ENCODE results near the gene C17orf107.

Gene C17orf107

GRCh38 chr17:4935650-4936049 is 36.3 kb downstream of the C17orf107 start:
- DNase-seq (ENCODE audit: low read depth) = no peak

GRCh38 chr17:4936436-4936835 is 37.1 kb downstream of the C17orf107 start:
- DNase-seq (ENCODE audit: low read depth) = no peak

- DNase-seq (ENCODE audit: low read depth) = no peak
Observed at GRCh38 chr17:4937553-4937952, 38.2 kb downstream of the C17orf107 start.

- no peak for DNase-seq (ENCODE audit: low read depth)
Observed at GRCh38 chr17:4938069-4938491, 38.7 kb downstream of the C17orf107 start.

- DNase-seq (ENCODE audit: low read depth) = no peak
Observed at GRCh38 chr17:4938688-4939545, 39.6 kb downstream of the C17orf107 start.

- DNase-seq (ENCODE audit: low read depth) = no peak
Observed at GRCh38 chr17:4939546-4939795, 40.1 kb downstream of the C17orf107 start.

GRCh38 chr17:4939796-4940554 is 40.6 kb downstream of the C17orf107 start, which contains the start of the genes RNF167 and SLC25A11:
RNF167 (plus strand) TSS chr17:4940268; CDS start chr17:4940910, 642 bp downstream.
SLC25A11 (minus strand) TSS chr17:4940046; CDS start chr17:4939910, 136 bp downstream.
- peak; percentile 97 for DNase-seq (ENCODE audit: low read depth)

- no peak for DNase-seq (ENCODE audit: low read depth)
Observed at GRCh38 chr17:4940555-4941318, 41.4 kb downstream of the C17orf107 start.

GRCh38 chr17:4941319-4941610 is 41.9 kb downstream of the C17orf107 start:
- no peak for DNase-seq (ENCODE audit: low read depth)

- DNase-seq (ENCODE audit: low read depth) = no peak
Observed at GRCh38 chr17:4942760-4943508, 43.6 kb downstream of the C17orf107 start.

GRCh38 chr17:4944163-4944553 is 44.8 kb downstream of the C17orf107 start:
- DNase-seq (ENCODE audit: low read depth) = no peak

GRCh38 chr17:4944554-4945175 is 45.3 kb downstream of the C17orf107 start:
- no peak for DNase-seq (ENCODE audit: low read depth)

- DNase-seq (ENCODE audit: low read depth) = peak; percentile 68
Observed at GRCh38 chr17:4945176-4945943, 46.0 kb downstream of the C17orf107 start.

- no peak for DNase-seq (ENCODE audit: low read depth)
Observed at GRCh38 chr17:4945944-4946280, 46.6 kb downstream of the C17orf107 start.

- DNase-seq (ENCODE audit: low read depth) = no peak
Observed at GRCh38 chr17:4946312-4946976, 47.1 kb downstream of the C17orf107 start.

GRCh38 chr17:4947010-4947410 is 47.7 kb downstream of the C17orf107 start:
- no peak for DNase-seq (ENCODE audit: low read depth)

GRCh38 chr17:4947411-4948165 is 48.3 kb downstream of the C17orf107 start:
- DNase-seq (ENCODE audit: low read depth) = no peak

GRCh38 chr17:4948166-4948930 is 49.0 kb downstream of the C17orf107 start, which contains the start of gene PFN1:
PFN1 (minus strand) TSS chr17:4948530; CDS start chr17:4948394, 136 bp downstream.
- DNase-seq (ENCODE audit: low read depth) = peak; percentile 74

- no peak for DNase-seq (ENCODE audit: low read depth)
Observed at GRCh38 chr17:4948931-4949320, 49.6 kb downstream of the C17orf107 start.
